ENCODE results near the gene SDF2L1. TPM values are rescaled to one million over a fixed set of nuclear protein-coding genes. Genes with fewer than 3 reads are reported as not detected.

SDF2L1 gene
- total and polyA plus RNA-seq, 8 donors = 24.0 to 49.2 (median 34.0) TPM

- no peak for FAIRE-seq
Measured at GRCh38 chr22:21652010-21652546, 10.0 kb downstream of the SDF2L1 start.

GRCh38 chr22:21652547-21653545 lies 10.7 kb downstream of the SDF2L1 start:
- Histone ChIP-seq H3K4me3 (peak overlapping the region in 2 of 4 donors; percentile 22 to 50), H3K4me1 (no peaks in the 10 kb centered on the region), H3K9me3 (no peaks in the 10 kb centered on the region), H3K27me3 (no peaks in the 10 kb centered on the region), H3K27ac (no peak overlapping the region), H3K36me3 (no peaks in the 10 kb centered on the region)
- intact Hi-C loops (cut with DNase I) = no loop called here
- FAIRE-seq (no peak), DNase-seq (no peak), ATAC-seq (no peak)
- 65 to 71% methylated on average over 40 of the region's 40 CpGs for WGBS, 2 donors
- TF ChIP-seq CTCF (IDR thresholded peaks at IDR 0.05) = no peak

More at GRCh38 chr22:21652010-21652546, 10.0 kb downstream of the SDF2L1 start:
- TF ChIP-seq CTCF (IDR thresholded peaks at IDR 0.05) = no peak
- Histone ChIP-seq H3K4me1 (no peaks in the 10 kb centered on the region), H3K4me3 (peak overlapping the region; percentile 14 to 50 (median 19)), H3K27me3 (no peaks in the 10 kb centered on the region), H3K27ac (no peak overlapping the region), H3K36me3 (no peaks in the 10 kb centered on the region), H3K9me3 (no peaks in the 10 kb centered on the region)
- intact Hi-C loops (cut with DNase I) = no loop called here
- ATAC-seq (peak; percentile 54 to 90 (median 86)), DNase-seq (peak in 5 of 6 donors; percentile 62 to 87 (median 65))
- 49 to 55% methylated on average over 44 of the region's 44 CpGs for WGBS, 2 donors

- no peak for TF ChIP-seq CTCF (IDR thresholded peaks at IDR 0.05)
- Histone ChIP-seq H3K4me1 (no peaks in the 10 kb centered on the region), H3K36me3 (no peaks in the 10 kb centered on the region), H3K27ac (no peak overlapping the region), H3K27me3 (no peaks in the 10 kb centered on the region), H3K4me3 (peak overlapping the region in 3 of 4 donors; percentile 40 to 82 (median 55)), H3K9me3 (no peaks in the 10 kb centered on the region)
- 24 to 28% methylated on average over 17 of the region's 17 CpGs for WGBS, 2 donors
- ATAC-seq = peak in 2 of 4 donors; percentile 2 to 6
- FAIRE-seq = no peak
- intact Hi-C loops (cut with DNase I) = no loop called here
- no peak for DNase-seq
Measured at GRCh38 chr22:21657020-21657359, 14.9 kb downstream of the SDF2L1 start.

DNA sequence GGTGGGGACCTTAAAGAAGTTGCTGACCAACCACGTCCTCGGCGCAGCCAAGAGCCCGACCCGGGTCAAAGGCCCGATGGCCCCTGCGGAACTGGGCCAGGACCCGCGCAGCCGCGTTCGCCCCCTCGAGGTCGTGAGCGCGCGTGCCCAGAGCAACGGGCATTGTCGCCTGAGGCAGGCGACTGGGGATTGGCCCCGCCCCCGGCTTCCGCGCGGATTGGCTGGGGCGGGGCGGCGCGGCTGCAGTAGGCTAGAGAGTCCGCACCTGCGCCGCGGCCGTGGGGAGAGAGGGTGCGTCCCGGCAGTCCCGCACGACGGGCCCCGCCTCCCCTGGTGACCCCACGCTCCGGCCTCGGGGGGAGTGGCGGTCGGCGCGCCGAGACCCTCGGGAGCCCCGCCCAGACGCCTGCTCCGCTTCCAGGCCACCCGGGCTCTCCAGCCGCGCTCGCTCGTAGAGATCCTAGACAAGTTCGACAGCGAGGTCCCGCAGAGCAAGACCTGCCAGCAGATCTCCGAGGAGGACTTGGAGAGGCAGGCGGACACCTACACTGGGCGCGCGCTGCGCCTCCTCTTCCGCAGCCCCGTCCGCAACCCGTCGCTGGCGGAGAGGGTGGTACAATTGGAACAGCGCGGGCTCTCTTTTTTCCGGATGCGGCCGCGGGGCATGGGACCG lies 15.4 kb downstream of the SDF2L1 start:
- intact Hi-C loops (cut with DNase I) = no loop called here
- peak in 1 of 4 donors; percentile 19 for TF ChIP-seq CTCF (IDR thresholded peaks at IDR 0.05)
- WGBS, 2 donors = 0 to 1% methylated on average over 58 to 79 of the region's 79 CpGs
- no peak for FAIRE-seq
- no peaks in the 10 kb centered on the region for H3K4me1 ChIP-seq
- DNase-seq = peak; percentile 75 to 92 (median 85)
- H3K4me3 ChIP-seq = peak overlapping the region; percentile 40 to 82 (median 54)
- no peaks in the 10 kb centered on the region for H3K9me3 ChIP-seq
- no peak overlapping the region for H3K27ac ChIP-seq
- peak; percentile 93 to 96 (median 94) for ATAC-seq
- H3K27me3 ChIP-seq = no peaks in the 10 kb centered on the region
- H3K36me3 ChIP-seq = no peaks in the 10 kb centered on the region

Data from pancreas (tissue), 10 donors.